Psoas muscle (tissue), 8 donors: Measurements from ENCODE around the gene NPHS1. TPM values are rescaled to one million over a fixed set of nuclear protein-coding genes. Genes with fewer than 3 reads are reported as not detected.

Source experiments
- ATAC-seq, 4 donors: fragments of 200-7000 bp; cut with Tn5 transposase; one replicate each; pipeline ENCODE4 v1.9.1; 2020; ENCODE audit warnings: moderate library complexity in 3 of 4, mild to moderate bottlenecking in 2 of 4
- DNase-seq, 2 donors: peaks; one replicate each; pipeline ENCODE4 v3.0.0-alpha.2; 2020
- H3K27ac ChIP-seq: fragments of 200-600 bp; one replicate; pipeline ENCODE4 v1.8.0; 2022
- H3K27me3 ChIP-seq, 3 donors: fragments of 200-600 bp in 1 of 3; one replicate each; pipeline versions ENCODE4 v1.6.1 to v1.8.0; 2013 to 2022; ENCODE audit warnings: low read length in 2 of 3, mild to moderate bottlenecking in 2 of 3, moderate library complexity in 1 of 3; ENCODE audit not compliant: insufficient read depth in 3 of 3
- H3K36me3 ChIP-seq, 2 donors: fragments of 200-600 bp in 1 of 2; one replicate each; pipeline versions ENCODE4 v1.6.1 to v1.8.0; 2013 to 2022; ENCODE audit warnings: low read depth in 1 of 2, mild to moderate bottlenecking in 1 of 2, moderate library complexity in 1 of 2; ENCODE audit not compliant: insufficient read depth in 1 of 2
- H3K4me1 ChIP-seq: fragments of 200-600 bp; one replicate; pipeline ENCODE4 v1.8.0; 2022
- H3K4me3 ChIP-seq: fragments of 200-600 bp; one replicate; pipeline ENCODE4 v1.8.0; 2022; ENCODE audit warnings: mild to moderate bottlenecking
- H3K9me3 ChIP-seq: fragments of 200-600 bp; one replicate; pipeline ENCODE4 v1.8.0; 2022
- WGBS, 3 donors: extraction: QIAGEN DNeasy Blood & Tissue Kit; methylation state at CpG; one replicate each; pipeline versions ENCODE4 v1.1.6 to v1.1.7; 2013; 5-methylcytosine and 5-hydroxymethylcytosine counted together
- intact Hi-C, 2 donors: fragments of 100-400 bp; cut with DNase I; formaldehyde crosslinking; loops; one replicate each; pipeline versions ENCODE4 v1.11.0 to v1.14.2; 2022
- polyA plus RNA-seq, 3 donors: library from polyadenylated mRNA; stranded (reverse); fragments of 200-250 nt; gene quantifications; one replicate each; pipeline ENCODE4 v1.2.3, GENCODE V29; 2013
- total RNA-seq, 4 donors: library from RNA; stranded (reverse); fragmentation: NEBNext Ultra II Directional in 2 of 4; extraction: Animal tissue kit (Norgen Biotek cat#: 25700) in 2 of 4; gene quantifications; one replicate each; pipeline versions ENCODE4 v1.2.1 to v1.2.4, GENCODE V29; 2021 to 2023
- TF ChIP-seq, protein P1 (sequence below): fragments of 200-600 bp; IDR thresholded peaks from one replicate; pipeline ENCODE4 v1.8.0; 2022; ENCODE audit warnings: antibody characterized with exemption
- donor health status: healthy with polysubstance abuse.
- donor health status: DM: no; HTN: no; CAD: no; lungs with moderate emphysema.
- donor health status: Bipolar disorder and iron deficiency.
- donor health status: healthy.
- donor health status: DM: yes; HTN: yes; CAD: no.
- donor health status: DM: no; HTN: no; CAD: no.
- donor health status: DM: no; HTN: no; CAD: no.
- donor health status: DM: yes; HTN: yes; CAD: no.

The NPHS1 gene
- total and polyA plus RNA-seq, 7 donors: not detected

DNA sequence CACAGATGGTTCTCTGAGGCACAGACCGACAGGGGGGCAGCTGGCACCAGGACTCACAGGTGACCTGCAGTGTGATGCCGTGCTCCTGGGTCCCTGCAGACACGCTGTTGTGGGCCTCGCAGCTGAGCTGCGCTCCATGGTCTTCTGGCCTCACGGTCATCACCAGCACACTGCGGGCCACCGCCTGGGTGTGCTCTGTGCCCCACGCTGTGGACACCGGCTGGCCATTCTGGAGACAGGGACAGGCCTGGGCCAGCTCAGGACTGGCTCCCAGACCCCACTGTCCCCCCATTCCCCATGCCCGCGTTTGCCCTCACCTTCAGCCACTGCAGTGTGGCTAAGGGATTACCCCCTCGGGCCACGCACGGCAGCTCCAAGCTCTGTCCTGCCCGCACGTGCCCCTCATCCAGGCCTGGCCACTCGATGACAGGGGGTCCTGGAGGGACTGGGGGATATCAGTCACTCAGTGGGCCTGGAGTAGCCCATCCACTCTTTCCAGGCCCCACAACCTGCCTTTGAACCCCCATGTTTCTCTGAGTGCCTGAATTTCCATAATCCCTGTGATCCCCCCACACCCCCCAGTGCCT, 3.3 kb downstream of the NPHS1 start:
- TF ChIP-seq, protein P1, sequence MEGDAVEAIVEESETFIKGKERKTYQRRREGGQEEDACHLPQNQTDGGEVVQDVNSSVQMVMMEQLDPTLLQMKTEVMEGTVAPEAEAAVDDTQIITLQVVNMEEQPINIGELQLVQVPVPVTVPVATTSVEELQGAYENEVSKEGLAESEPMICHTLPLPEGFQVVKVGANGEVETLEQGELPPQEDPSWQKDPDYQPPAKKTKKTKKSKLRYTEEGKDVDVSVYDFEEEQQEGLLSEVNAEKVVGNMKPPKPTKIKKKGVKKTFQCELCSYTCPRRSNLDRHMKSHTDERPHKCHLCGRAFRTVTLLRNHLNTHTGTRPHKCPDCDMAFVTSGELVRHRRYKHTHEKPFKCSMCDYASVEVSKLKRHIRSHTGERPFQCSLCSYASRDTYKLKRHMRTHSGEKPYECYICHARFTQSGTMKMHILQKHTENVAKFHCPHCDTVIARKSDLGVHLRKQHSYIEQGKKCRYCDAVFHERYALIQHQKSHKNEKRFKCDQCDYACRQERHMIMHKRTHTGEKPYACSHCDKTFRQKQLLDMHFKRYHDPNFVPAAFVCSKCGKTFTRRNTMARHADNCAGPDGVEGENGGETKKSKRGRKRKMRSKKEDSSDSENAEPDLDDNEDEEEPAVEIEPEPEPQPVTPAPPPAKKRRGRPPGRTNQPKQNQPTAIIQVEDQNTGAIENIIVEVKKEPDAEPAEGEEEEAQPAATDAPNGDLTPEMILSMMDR: no peak
- peaks cover 0 to 96% (median 36%) of the 10 kb centered on the region in 3 donors for H3K27me3 ChIP-seq
- 85 to 88% (median 86%) methylated on average over 16 to 18 of the region's 18 CpGs for WGBS, 3 donors
- intact Hi-C loops: no loop called here
- no peaks in the 10 kb centered on the region for H3K4me1 ChIP-seq
- H3K36me3 ChIP-seq: no peaks in the 10 kb centered on the region
- no peak overlapping the region for H3K27ac ChIP-seq
- no peak for DNase-seq
- ATAC-seq: no peak
- no peaks in the 10 kb centered on the region for H3K9me3 ChIP-seq
- no peak overlapping the region for H3K4me3 ChIP-seq

DNA sequence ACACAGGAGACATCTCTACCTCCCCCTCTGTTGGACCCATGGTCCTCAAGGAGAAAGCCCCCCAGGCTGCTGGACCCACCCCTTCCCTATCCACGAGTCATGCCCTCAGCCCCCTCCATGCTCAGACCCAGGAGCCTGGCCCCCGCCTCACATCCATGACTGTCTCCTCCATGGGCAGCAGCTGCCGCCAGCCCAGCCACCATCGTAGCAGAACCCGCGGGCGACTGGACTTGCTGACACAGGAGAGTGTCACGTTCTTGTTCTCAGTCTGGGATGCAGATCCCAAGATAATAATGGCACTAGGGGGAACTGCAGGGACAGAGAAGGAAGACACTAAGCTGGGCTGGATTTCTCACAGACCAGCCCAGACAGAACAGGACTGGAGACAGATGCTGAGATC, 3.8 kb downstream of the NPHS1 start:
- no peak for ATAC-seq
- H3K36me3 ChIP-seq: no peaks in the 10 kb centered on the region
- intact Hi-C loops: no loop called here
- 63 to 70% (median 67%) methylated on average over 7 to 8 of the region's 8 CpGs for WGBS, 3 donors
- no peak overlapping the region for H3K4me3 ChIP-seq
- no peaks in the 10 kb centered on the region for H3K9me3 ChIP-seq
- H3K27me3 ChIP-seq: peaks cover 0 to 96% (median 40%) of the 10 kb centered on the region in 3 donors
- TF ChIP-seq, protein P1: no peak
- no peak overlapping the region for H3K27ac ChIP-seq
- no peaks in the 10 kb centered on the region for H3K4me1 ChIP-seq
- no peak for DNase-seq

DNA sequence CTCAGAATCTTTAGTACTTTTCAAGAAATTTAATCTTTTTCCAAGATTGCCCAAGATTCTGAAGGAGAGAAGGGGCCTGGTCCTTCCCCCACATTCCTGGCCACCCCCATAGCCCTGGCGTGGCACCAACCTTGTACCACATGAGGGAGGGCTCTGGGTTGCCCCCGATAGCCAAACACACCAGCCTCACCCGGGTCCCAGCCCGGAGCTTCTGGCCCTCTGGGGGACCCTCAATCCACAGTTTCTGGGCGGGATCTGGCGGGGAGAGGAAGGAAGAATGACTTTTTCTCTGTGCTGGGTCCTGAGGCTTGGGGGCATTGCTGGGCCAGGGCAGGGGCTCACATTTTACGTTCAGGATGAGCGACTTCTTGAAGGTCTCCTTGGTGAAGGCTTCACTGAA, 4.4 kb downstream of the NPHS1 start:
- Histone ChIP-seq H3K27ac (no peak overlapping the region), H3K9me3 (no peaks in the 10 kb centered on the region), H3K4me3 (no peak overlapping the region), H3K36me3 (no peaks in the 10 kb centered on the region), H3K27me3 (peaks cover 0 to 97% (median 40%) of the 10 kb centered on the region in 3 donors), H3K4me1 (no peaks in the 10 kb centered on the region)
- 70 to 75% (median 74%) methylated on average over 8 of the region's 8 CpGs for WGBS, 3 donors
- no peak for ATAC-seq
- intact Hi-C loops: no loop called here
- no peak for DNase-seq
- TF ChIP-seq, protein P1: no peak

DNA sequence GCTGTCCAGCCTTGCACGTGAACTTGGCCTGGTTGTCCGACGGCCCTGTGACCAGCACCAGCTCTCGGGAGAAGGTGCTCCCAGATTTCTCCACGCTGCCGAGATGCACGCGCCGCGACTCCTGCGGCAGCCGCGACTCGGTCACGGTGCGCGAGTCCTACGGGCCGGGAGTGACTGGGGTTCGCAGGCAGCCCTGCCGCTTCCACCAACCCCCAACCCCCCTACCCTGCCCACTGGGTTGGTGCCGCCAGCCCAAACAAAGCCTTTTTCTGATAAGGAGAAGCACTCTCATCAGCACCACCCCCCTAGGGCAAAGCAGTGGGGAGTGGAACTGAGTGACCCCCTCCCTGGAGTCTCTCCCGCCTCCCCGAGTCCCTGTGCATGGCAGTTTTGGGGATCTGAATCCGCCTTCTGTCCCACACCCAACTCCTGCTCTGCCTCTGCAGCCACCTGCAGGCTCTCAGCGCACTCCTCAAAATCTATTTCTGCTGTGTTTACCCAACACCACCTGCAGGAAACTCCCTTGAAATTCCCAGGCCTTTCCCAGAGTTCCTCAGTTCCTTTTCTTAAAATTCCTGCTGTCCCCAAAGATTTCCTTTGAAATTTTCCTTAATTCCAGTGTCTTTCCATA, 6.2 kb downstream of the NPHS1 start:
- no peaks in the 10 kb centered on the region for H3K9me3 ChIP-seq
- H3K27me3 ChIP-seq: peaks cover 0 to 96% (median 35%) of the 10 kb centered on the region in 3 donors
- intact Hi-C loops: no loop called here
- H3K4me3 ChIP-seq: peak overlapping the region; percentile 33
- 2 to 4% (median 3%) methylated on average over 23 to 26 of the region's 26 CpGs for WGBS, 3 donors
- no peak for DNase-seq
- no peak for ATAC-seq
- H3K36me3 ChIP-seq: no peaks in the 10 kb centered on the region
- no peaks in the 10 kb centered on the region for H3K4me1 ChIP-seq
- H3K27ac ChIP-seq: no peak overlapping the region
- TF ChIP-seq, protein P1: no peak
